Panc1 (cell line): Measurements from ENCODE around the gene LZTFL1.

ENCODE experiments used
- CTCF ChIP-seq: fragments of 450-650 bp; IDR thresholded peaks from 2 replicates; pipeline ENCODE4 v1.5.1; 2017; ENCODE audit warnings: mild to moderate bottlenecking
- POLR2AphosphoS5 ChIP-seq: IDR thresholded peaks from 2 replicates; pipeline ENCODE4 v1.6.1; 2012; ENCODE audit warnings: mild to moderate bottlenecking, low read depth, low read length, moderate library complexity
- SIN3A ChIP-seq: IDR thresholded peaks from 2 replicates; pipeline ENCODE4 v1.6.1; 2012; ENCODE audit warnings: low read depth, mild to moderate bottlenecking, low read length, moderate library complexity, borderline replicate concordance; ENCODE audit not compliant: insufficient read depth
- TCF7L2 ChIP-seq: IDR thresholded peaks from 2 replicates; pipeline ENCODE4 v1.6.1; 2011; ENCODE audit warnings: mild to moderate bottlenecking, low read depth, low read length, inconsistent platforms
- TF ChIP-seq, protein P1 (sequence below), 2 experiments: IDR thresholded peaks; 2 replicates each; pipeline ENCODE4 v1.6.1; 2011 to 2012; ENCODE audit warnings: low read depth in 2 of 2, control low read depth in 1 of 2, low read length in 1 of 2, mild to moderate bottlenecking in 1 of 2, moderate library complexity in 1 of 2; ENCODE audit not compliant: insufficient read depth in 1 of 2

- TF ChIP-seq CTCF, result no peak
- TF ChIP-seq, protein P1, sequence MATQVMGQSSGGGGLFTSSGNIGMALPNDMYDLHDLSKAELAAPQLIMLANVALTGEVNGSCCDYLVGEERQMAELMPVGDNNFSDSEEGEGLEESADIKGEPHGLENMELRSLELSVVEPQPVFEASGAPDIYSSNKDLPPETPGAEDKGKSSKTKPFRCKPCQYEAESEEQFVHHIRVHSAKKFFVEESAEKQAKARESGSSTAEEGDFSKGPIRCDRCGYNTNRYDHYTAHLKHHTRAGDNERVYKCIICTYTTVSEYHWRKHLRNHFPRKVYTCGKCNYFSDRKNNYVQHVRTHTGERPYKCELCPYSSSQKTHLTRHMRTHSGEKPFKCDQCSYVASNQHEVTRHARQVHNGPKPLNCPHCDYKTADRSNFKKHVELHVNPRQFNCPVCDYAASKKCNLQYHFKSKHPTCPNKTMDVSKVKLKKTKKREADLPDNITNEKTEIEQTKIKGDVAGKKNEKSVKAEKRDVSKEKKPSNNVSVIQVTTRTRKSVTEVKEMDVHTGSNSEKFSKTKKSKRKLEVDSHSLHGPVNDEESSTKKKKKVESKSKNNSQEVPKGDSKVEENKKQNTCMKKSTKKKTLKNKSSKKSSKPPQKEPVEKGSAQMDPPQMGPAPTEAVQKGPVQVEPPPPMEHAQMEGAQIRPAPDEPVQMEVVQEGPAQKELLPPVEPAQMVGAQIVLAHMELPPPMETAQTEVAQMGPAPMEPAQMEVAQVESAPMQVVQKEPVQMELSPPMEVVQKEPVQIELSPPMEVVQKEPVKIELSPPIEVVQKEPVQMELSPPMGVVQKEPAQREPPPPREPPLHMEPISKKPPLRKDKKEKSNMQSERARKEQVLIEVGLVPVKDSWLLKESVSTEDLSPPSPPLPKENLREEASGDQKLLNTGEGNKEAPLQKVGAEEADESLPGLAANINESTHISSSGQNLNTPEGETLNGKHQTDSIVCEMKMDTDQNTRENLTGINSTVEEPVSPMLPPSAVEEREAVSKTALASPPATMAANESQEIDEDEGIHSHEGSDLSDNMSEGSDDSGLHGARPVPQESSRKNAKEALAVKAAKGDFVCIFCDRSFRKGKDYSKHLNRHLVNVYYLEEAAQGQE (IDR thresholded peaks at IDR 0.05; ENCODE audit: insufficient read depth in 1 of 2, low read depth in 2 of 2, low read length in 1 of 2), result no peak
- TF ChIP-seq SIN3A, result no peak
- TF ChIP-seq POLR2AphosphoS5, result no peak
- no peak for TF ChIP-seq TCF7L2
These were observed 42.7 kb upstream of the LZTFL1 start for GRCh38 chr3:45884368-45885201.
